Amniotic epithelial cell (primary cell): ENCODE data around the gene PNKP.

ENCODE experiments used
- DNase-seq: peaks from one replicate; pipeline ENCODE4 v3.0.0-alpha.2; 2010; ENCODE audit warnings: low read depth

The PNKP gene

GRCh38 chr19:49876422-49877019, 9.1 kb upstream of the PNKP start:
- DNase-seq = peak; percentile 99

DNA sequence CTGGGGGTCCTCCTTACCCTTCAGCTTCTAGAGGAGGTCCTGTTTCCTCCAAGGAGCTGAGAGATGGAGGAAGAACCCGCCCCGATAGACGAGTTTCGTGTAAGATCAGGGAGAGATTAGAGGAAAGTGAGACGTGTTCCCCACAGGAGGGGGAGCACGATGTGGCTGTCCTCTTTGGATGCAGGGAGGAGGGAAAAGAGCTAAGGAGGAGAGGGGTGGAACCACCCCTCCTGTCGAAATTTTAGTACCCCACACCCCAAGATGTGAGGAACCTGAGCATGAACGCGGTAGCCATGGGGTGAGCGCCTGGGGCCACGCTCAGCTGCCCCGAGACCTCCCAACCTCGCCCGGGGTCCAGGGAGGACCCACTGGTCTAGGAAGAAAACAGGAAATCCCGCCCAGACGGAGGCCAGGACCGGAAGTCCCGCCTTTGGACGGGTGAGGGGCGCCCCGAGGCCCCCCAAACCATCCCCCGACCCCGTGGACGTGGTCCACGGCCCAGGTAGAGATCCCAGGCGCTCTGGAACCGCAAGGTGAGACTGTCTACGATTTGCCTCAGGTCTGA, 8.6 kb upstream of the PNKP start:
- no peak for DNase-seq

- no peak for DNase-seq
These were observed 7.8 kb upstream of the PNKP start for GRCh38 chr19:49875177-49875576.

GRCh38 chr19:49874503-49875157, 7.3 kb upstream of the PNKP start:
- no peak for DNase-seq

DNA sequence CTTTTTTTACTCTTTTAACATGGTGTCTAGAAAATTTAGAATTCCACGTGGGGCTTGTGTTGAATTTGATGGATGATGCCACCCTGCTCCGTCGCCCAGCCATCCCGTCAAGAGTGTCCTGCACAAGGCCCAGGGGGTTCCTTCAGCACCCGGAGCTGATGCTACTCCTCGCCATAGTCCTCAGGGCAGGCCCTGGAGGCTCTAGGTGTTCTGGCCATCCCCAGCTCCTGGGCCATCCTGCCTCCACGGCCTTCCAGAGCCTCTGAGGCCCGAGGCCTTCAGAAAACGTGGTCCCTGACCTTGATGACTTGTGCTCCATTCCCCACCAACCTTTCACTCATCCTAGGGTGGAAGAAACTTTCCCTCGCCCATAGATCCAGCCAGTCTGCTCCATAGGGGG, 6.5 kb upstream of the PNKP start:
- DNase-seq = no peak

DNA sequence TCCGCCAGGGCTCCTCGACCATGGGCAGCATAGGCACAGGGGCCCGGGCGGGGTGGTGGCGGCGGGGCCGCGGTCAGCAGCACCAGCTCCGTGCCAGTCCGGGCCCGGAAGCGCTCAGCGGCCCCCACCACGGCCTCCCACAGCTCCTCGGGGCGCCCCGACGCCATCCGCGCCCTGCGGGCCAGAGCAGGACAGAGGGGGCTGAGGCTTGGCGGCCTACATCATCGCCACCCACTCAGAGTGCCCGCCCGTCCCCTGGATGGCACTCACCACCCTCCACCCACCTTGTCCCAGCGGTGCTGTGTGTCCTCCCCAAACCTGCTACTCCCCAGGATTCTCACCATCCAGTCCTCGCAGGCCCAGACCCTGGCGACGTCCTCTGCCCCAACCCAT, 5.7 kb upstream of the PNKP start:
- DNase-seq = no peak

DNA sequence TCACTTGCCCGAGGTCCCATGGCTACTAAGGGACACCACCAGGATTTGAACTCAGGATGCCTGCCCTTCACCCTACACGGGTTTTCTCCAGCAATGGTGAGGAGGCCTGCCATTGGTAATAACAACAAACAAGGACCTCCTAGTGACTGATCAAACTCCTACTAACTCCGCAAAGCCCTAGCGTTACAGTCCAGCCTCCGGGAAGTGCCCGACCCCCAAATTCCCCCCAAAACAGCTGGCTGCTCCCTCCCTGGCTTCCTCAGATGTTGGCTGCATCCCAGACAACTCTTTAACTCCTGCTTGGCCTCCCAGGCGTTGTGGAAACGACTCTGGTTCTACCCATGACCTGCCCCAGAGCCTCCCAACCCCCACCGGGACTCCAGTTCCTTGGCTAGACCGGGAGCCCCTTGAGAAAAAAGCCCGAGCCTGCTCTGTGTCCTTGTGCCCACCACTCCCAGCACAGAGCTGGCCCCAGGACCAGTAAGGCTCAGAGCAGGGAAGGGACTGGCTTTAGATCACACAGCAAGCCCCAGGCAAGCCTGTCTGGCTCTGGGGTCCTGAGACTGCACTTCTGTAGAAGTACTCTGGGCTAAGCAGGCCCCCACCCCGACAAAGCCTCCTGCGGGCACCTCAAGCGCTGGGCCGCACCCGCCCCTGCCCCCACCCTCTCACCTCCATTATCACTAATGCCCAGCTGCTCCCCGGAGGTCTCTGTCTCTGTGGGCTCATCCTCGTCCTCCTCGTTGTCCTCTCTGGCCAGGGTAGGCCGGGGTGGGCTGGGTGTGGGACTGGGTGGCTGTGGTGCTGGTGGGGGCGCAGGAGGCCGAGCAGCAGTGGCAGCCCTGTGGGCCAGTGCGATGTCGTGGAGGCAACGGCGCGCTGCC, 5.1 kb upstream of the PNKP start:
- DNase-seq = no peak

GRCh38 chr19:49871349-49871985, 4.1 kb upstream of the PNKP start:
- no peak for DNase-seq

- DNase-seq = no peak
These were observed 3.0 kb upstream of the PNKP start for GRCh38 chr19:49870309-49870901.

DNA sequence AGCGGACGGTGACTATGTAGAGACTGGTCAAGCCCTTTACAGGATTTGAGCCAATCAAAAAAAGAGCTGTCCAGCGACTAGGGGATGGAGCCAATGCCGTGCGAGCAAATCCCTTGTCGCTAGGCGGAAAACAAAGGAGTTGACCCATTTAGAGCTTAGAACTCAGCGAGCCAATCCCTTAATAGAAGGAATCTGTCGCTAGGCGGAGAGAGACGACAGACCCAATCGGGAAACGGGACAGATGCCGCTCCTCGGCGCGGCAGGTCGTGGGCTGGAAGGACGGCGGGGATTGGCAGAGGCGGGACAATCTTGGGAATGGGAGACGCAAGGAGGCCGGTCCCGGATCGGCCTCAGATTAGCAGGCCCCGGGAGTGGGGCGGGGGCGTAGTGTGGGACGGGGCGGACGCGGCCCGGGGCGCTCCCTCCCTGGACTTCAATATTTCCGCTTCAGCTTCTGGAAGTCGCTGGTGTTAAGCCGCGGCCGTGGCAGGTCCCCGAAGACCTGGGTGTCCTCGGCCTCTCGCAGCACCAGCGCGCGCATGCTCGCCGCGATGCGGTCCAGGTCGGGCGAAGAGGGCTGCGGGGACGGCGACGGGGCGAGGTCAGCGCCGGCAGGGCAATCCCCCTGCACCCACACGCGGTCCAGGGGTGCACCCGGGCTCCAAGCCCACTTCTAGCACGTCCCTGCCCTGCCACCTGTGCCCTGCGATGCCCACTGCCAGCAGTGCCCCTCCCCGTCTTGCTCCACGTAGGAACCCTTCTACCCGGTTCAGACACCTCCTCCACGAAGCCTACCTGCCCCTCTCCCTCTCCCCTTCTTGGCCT, 2.3 kb upstream of the PNKP start:
- peak; percentile 100 for DNase-seq

GRCh38 chr19:49869009-49869483, 1.7 kb upstream of the PNKP start:
- DNase-seq = no peak

DNA sequence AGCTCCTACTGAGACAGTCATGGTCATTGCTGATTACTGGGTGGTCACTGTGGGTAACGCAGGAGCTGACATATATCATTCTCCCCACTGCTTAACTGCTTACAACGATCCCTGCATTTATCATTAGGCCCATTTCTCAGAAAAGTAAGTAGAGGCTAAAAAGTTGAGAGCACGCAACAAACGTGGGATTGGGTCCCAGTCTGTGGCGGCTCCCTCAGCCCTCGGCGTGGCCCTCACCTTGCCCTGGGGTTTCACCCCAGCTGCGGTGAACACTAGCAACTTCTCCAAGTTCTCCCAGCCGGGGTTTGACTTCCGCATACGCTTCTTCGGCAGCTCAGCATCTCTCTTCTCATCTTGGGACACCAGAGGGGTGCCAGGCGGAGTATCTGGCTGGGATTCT, 2.5 kb downstream of the PNKP start:
- DNase-seq = no peak

- no peak for DNase-seq
These were observed 3.4 kb downstream of the PNKP start for GRCh38 chr19:49863935-49864320.

- no peak for DNase-seq
These were observed 4.0 kb downstream of the PNKP start for GRCh38 chr19:49863254-49863934.

GRCh38 chr19:49862391-49863253, 4.8 kb downstream of the PNKP start:
- DNase-seq = no peak

DNA sequence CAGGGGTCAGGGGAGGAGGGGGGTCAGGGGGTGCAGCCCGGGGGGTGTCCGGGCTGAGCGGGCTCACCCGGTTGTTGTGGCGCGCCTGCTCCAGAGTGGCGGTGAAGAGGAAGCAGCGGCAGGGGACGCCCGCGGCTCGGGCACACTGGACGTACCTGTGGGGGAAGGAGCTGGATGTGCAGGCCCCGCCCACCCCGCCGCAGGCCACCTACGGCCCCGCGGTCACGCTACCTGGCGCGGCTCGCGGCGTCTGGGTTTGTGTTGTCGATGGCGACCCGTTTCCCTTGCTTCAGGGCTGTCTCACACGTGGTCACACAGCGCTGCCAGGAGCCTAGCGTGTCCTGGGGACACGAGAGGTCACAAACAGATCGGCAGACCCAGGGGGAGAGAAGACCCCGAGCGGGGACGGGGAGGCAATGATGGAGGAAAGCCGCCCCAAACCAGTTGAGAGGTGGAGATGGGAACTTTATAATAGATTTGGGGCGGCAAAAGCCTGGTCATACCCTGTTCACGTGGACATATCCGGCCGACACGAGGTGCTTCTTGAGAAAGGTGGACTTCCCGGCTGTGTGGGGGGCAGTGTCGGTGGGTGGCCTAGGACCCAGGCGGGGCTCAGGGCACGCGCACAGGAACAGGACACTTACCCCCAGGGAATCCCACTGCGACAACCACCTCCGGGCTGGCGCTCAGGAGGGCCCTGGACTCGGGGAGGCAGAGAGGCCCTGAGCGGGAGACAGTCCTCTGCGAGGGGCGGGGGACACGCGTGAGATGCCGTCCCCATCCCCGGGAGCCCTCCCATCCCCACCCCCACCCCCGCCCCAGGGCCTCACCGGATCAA, 5.6 kb downstream of the PNKP start:
- no peak for DNase-seq

DNA sequence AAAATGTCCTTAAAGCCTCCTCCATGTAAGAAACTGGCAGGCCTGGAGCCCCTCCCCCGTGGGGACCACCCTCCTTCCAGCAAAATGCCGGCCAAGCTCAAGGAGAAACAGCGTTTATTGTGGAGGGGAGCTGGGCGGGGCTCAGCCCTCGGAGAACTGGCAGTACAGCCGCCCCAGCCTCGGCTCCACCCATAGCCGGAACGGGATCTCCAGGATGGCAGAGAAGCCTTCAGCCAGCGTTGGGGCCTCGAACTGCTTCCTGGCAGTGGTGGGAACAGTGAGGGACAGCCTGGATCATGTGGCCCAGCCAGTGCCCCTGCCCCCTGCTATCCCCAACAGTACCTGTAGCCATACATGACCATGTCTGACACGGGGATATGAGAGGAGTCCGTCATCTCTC, 6.3 kb downstream of the PNKP start:
- DNase-seq = no peak

- DNase-seq = no peak
These were observed 6.9 kb downstream of the PNKP start for GRCh38 chr19:49860336-49861102.
